ENCODE measurements around the gene IL19.

The IL19 gene

GRCh38 chr1:206729507-206729906 lies 41.1 kb upstream of the IL19 start:
- Histone ChIP-seq H3K27me3 (ENCODE audit: insufficient read depth, low read length, poor library complexity) (no peaks in the 10 kb centered on the region), H3K4me2 (ENCODE audit: insufficient read depth, low read length) (no peak overlapping the region), H3K27ac (ENCODE audit: low read length) (0 out of 2 replicates have a peak overlapping the region, but pooled peaks have one; percentile 19), H3K36me3 (ENCODE audit: insufficient read depth, low read length) (peaks cover 49% of the 10 kb centered on the region), H3K4me1 (ENCODE audit: insufficient read depth, low read length) (peaks cover 15% of the 10 kb centered on the region), H3K4me3 (ENCODE audit: low read depth in 1 of 2, low read length in 2 of 2) (no peak overlapping the region), H3K9ac (ENCODE audit: low read depth, low read length) (no peak overlapping the region), H3K79me2 (ENCODE audit: insufficient read depth, low read length) (peaks cover 14% of the 10 kb centered on the region), H4K20me1 (ENCODE audit: insufficient read depth, low read length) (0 out of 2 replicates have a peak, but pooled peaks cover 13% of the 10 kb centered on the region), H3K9me3 (ENCODE audit: insufficient read depth, low read length, severe bottlenecking) (no peaks in the 10 kb centered on the region), H2AFZ (ENCODE audit: low read depth, low read length) (no peak overlapping the region)
- TF ChIP-seq EZH2 (IDR thresholded peaks at IDR 0.05; ENCODE audit: borderline replicate concordance, low read depth, low read length, severe bottlenecking) (no peak), CTCF (IDR thresholded peaks at IDR 0.05; ENCODE audit: borderline replicate concordance, extremely low read depth, low read length, poor library complexity, severe bottlenecking) (no peak)
- ATAC-seq (ENCODE audit: insufficient read depth, low read depth) (no peak), DNase-seq (no peak)

GRCh38 chr1:206732508-206732907 lies 38.1 kb upstream of the IL19 start:
- no peaks in the 10 kb centered on the region for H4K20me1 ChIP-seq (ENCODE audit: insufficient read depth, low read length)
- H3K36me3 ChIP-seq (ENCODE audit: insufficient read depth, low read length) = peaks cover 61% of the 10 kb centered on the region
- no peaks in the 10 kb centered on the region for H3K79me2 ChIP-seq (ENCODE audit: insufficient read depth, low read length)
- H3K9ac ChIP-seq (ENCODE audit: low read depth, low read length) = no peak overlapping the region
- no peak overlapping the region for H3K4me2 ChIP-seq (ENCODE audit: insufficient read depth, low read length)
- no peak overlapping the region for H2AFZ ChIP-seq (ENCODE audit: low read depth, low read length)
- TF ChIP-seq EZH2 (IDR thresholded peaks at IDR 0.05; ENCODE audit: borderline replicate concordance, low read depth, low read length, severe bottlenecking) = no peak
- TF ChIP-seq CTCF (IDR thresholded peaks at IDR 0.05; ENCODE audit: borderline replicate concordance, extremely low read depth, low read length, poor library complexity, severe bottlenecking) = no peak
- ATAC-seq (ENCODE audit: insufficient read depth, low read depth) (no peak), DNase-seq (no peak)
- no peak overlapping the region for H3K4me3 ChIP-seq (ENCODE audit: low read depth in 1 of 2, low read length in 2 of 2)
- H3K27me3 ChIP-seq (ENCODE audit: insufficient read depth, low read length, poor library complexity) = no peaks in the 10 kb centered on the region
- H3K4me1 ChIP-seq (ENCODE audit: insufficient read depth, low read length) = peaks cover 28% of the 10 kb centered on the region
- no peaks in the 10 kb centered on the region for H3K9me3 ChIP-seq (ENCODE audit: insufficient read depth, low read length, severe bottlenecking)
- H3K27ac ChIP-seq (ENCODE audit: low read length) = no peak overlapping the region

- Histone ChIP-seq H3K4me1 (ENCODE audit: insufficient read depth, low read length) (peaks cover 31% of the 10 kb centered on the region), H4K20me1 (ENCODE audit: insufficient read depth, low read length) (no peaks in the 10 kb centered on the region), H3K27ac (ENCODE audit: low read length) (no peak overlapping the region), H2AFZ (ENCODE audit: low read depth, low read length) (no peak overlapping the region), H3K9ac (ENCODE audit: low read depth, low read length) (no peak overlapping the region), H3K9me3 (ENCODE audit: insufficient read depth, low read length, severe bottlenecking) (no peaks in the 10 kb centered on the region), H3K36me3 (ENCODE audit: insufficient read depth, low read length) (peaks cover 61% of the 10 kb centered on the region), H3K79me2 (ENCODE audit: insufficient read depth, low read length) (no peaks in the 10 kb centered on the region), H3K27me3 (ENCODE audit: insufficient read depth, low read length, poor library complexity) (no peaks in the 10 kb centered on the region), H3K4me3 (ENCODE audit: low read depth in 1 of 2, low read length in 2 of 2) (no peak overlapping the region), H3K4me2 (ENCODE audit: insufficient read depth, low read length) (no peak overlapping the region)
- no peak for TF ChIP-seq EZH2 (IDR thresholded peaks at IDR 0.05; ENCODE audit: borderline replicate concordance, low read depth, low read length, severe bottlenecking)
- TF ChIP-seq CTCF (IDR thresholded peaks at IDR 0.05; ENCODE audit: borderline replicate concordance, extremely low read depth, low read length, poor library complexity, severe bottlenecking) = no peak
- DNase-seq (no peak), ATAC-seq (ENCODE audit: insufficient read depth, low read depth) (no peak)
Observed at GRCh38 chr1:206732992-206733391, 37.6 kb upstream of the IL19 start.
